ENCODE results near the gene LRRC75B.
"Not testable (repeated sequence)": the region's sequence is repeated elsewhere in the genome, so short reads cannot be mapped to it uniquely, and the experiment has no call there.

GRCh38 chr22:24631430-24632122 lies 38.7 kb upstream of the LRRC75B start:
- not testable (repeated sequence) for TF ChIP-seq CTCF, POLR2A (IDR thresholded peaks at IDR 0.05)

All from esophagus squamous epithelium (tissue), 4 donors.